Measurements from ENCODE around the gene SUMO3. TPM values are rescaled to one million over a fixed set of nuclear protein-coding genes. Genes with fewer than 3 reads are reported as not detected.

SUMO3 gene
- total RNA-seq, 1 donor from 2014 or later: 84.5 TPM

GRCh38 chr21:44791246-44791645, 26.6 kb downstream of the SUMO3 start:
- Mint-ChIP-seq H3K4me1 (peaks cover 6% of the 10 kb centered on the region), H3K27me3 (ENCODE audit: low read depth) (no peaks in the 10 kb centered on the region), H3K27ac (no peak overlapping the region), H3K36me3 (peaks cover 4% of the 10 kb centered on the region), H3K9me3 (no peaks in the 10 kb centered on the region), H3K4me3 (no peak overlapping the region)
- DNase-seq (ENCODE audit: low spot score in 2 of 2, unreplicated experiment in 2 of 2): no peak
- no peak for TF ChIP-seq CTCF (IDR thresholded peaks at IDR 0.05; ENCODE audit: unreplicated experiment)

DNA sequence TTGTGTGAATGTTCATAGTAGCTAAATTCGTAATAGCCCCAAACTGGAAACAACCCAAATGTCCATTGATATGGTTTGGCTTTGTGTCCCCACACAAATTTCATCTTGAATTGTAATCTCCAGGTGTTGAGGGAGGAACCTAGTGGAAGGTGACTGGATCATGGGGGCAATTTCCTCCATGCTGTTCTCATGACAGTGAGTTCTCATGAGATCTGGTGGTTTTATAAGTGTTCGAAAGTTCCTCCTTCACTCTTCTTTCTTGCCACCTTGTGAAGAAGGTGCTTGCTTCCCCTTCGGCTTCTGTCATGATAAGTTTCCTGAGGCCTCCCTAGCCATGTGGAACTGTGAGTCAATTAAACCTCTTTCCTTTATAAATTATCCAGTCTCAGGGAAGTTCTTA, 27.5 kb downstream of the SUMO3 start:
- Mint-ChIP-seq H3K4me1 (peaks cover 13% of the 10 kb centered on the region), H3K27me3 (ENCODE audit: low read depth) (no peaks in the 10 kb centered on the region), H3K27ac (no peak overlapping the region), H3K9me3 (no peaks in the 10 kb centered on the region), H3K36me3 (peaks cover 9% of the 10 kb centered on the region), H3K4me3 (no peak overlapping the region)
- DNase-seq (ENCODE audit: low spot score in 2 of 2, unreplicated experiment in 2 of 2): no peak
- TF ChIP-seq CTCF (IDR thresholded peaks at IDR 0.05; ENCODE audit: unreplicated experiment): no peak

DNA sequence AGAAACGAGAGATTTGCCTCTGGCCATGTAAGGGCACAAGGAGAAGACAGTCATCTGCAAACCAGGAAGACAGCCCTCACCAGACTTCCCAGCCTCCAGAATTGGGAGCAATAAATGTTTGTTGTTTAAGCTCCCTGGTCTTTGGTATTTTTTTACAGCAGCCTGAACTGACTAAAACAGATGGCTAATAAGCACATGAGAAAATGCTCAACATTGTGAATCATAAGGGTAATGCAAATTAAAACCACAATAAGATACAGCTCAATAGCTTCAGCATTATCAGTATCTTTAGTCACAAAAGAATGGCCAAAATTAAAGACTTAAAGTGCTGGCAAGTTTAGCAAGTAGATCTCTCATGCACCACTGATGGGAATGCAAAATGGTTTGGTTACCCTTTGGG, 28.0 kb downstream of the SUMO3 start:
- Mint-ChIP-seq H3K9me3 (no peaks in the 10 kb centered on the region), H3K4me1 (peaks cover 15% of the 10 kb centered on the region), H3K27ac (no peak overlapping the region), H3K36me3 (peaks cover 9% of the 10 kb centered on the region), H3K4me3 (no peak overlapping the region), H3K27me3 (ENCODE audit: low read depth) (no peaks in the 10 kb centered on the region)
- no peak for TF ChIP-seq CTCF (IDR thresholded peaks at IDR 0.05; ENCODE audit: unreplicated experiment)
- DNase-seq (ENCODE audit: low spot score in 2 of 2, unreplicated experiment in 2 of 2): no peak

GRCh38 chr21:44785620-44786335, 32.1 kb downstream of the SUMO3 start:
- Mint-ChIP-seq H3K4me1 (peaks cover 11% of the 10 kb centered on the region), H3K36me3 (peaks cover 22% of the 10 kb centered on the region), H3K4me3 (no peak overlapping the region), H3K9me3 (peaks cover 10% of the 10 kb centered on the region), H3K27ac (no peak overlapping the region), H3K27me3 (ENCODE audit: low read depth) (no peaks in the 10 kb centered on the region)
- TF ChIP-seq CTCF (IDR thresholded peaks at IDR 0.05; ENCODE audit: unreplicated experiment): no peak
- no peak for DNase-seq (ENCODE audit: low spot score in 2 of 2, unreplicated experiment in 2 of 2)

GRCh38 chr21:44784810-44785209, 33.1 kb downstream of the SUMO3 start:
- peaks cover 10% of the 10 kb centered on the region for H3K9me3 Mint-ChIP-seq
- no peak overlapping the region for H3K27ac Mint-ChIP-seq
- peaks cover 22% of the 10 kb centered on the region for H3K36me3 Mint-ChIP-seq
- H3K27me3 Mint-ChIP-seq (ENCODE audit: low read depth): no peaks in the 10 kb centered on the region
- TF ChIP-seq CTCF (IDR thresholded peaks at IDR 0.05; ENCODE audit: unreplicated experiment): no peak
- DNase-seq (ENCODE audit: low spot score in 2 of 2, unreplicated experiment in 2 of 2): no peak
- peaks cover 21% of the 10 kb centered on the region for H3K4me1 Mint-ChIP-seq
- H3K4me3 Mint-ChIP-seq: no peak overlapping the region

Data from mesothelial cell of epicardium (in vitro differentiated cells).